GM12878 (cell line): ENCODE measurements around the gene LDLRAD4. TPM values are rescaled to one million over a fixed set of nuclear protein-coding genes. Genes with fewer than 3 reads are reported as not detected.

ENCODE experiments used
- ATAC-seq: fragments of 200-7000 bp; cut with Tn5 transposase; 3 replicates; pipeline ENCODE4 v1.9.1; 2020; ENCODE audit warnings: mild to moderate bottlenecking, moderate library complexity
- BruUV-seq: library from RNA; stranded (reverse); fragments of 400-500 nt; replicated peaks from 2 replicates; lab custom pipeline; 2021; lab: Mats Ljungman, UMichigan
- CTCF ChIA-PET: fragments of 300-600 bp; sonication (Branson Sonifier 250); formaldehyde crosslinking; extraction: SDS; loops from one replicate; lab custom pipeline; 2021; ENCODE audit warnings: inconsistent platforms; lab: Yijun Ruan, JAX
- POLR2A ChIA-PET: fragments of 350-600 bp; formaldehyde crosslinking; extraction: SDS; loops from one replicate; lab custom pipeline; 2021; ENCODE audit warnings: inconsistent platforms; lab: Charles Lee
- RAD21 ChIA-PET: fragments of 300-600 bp; sonication (Branson Sonifier 250); formaldehyde crosslinking; loops from one replicate; lab custom pipeline; 2023; ENCODE audit warnings: antibody characterized with exemption; ENCODE audit not compliant: unreplicated experiment; lab: Charles Lee
- SMC1A ChIA-PET: fragments of 300-600 bp; sonication (Branson Sonifier 250); formaldehyde crosslinking; loops from one replicate; lab custom pipeline; 2023; ENCODE audit not compliant: unreplicated experiment, uncharacterized antibody; lab: Charles Lee
- DNase-seq: peaks from one replicate; pipeline ENCODE4 v3.0.0-alpha.2; 2011; ENCODE audit warnings: low read depth, low spot score
- FAIRE-seq: peaks from 3 replicates; lab custom pipeline; 2011; peaks lifted over from hg19 to GRCh38; lab: Jason Lieb, UNC
- H2AFZ ChIP-seq: 2 replicates; pipeline ENCODE4 v1.6.0; 2011; ENCODE audit warnings: low read depth, low read length, control low read depth; ENCODE audit not compliant: control insufficient read depth
- H3K27ac ChIP-seq: 2 replicates; pipeline ENCODE4 v1.5.1; 2011; ENCODE audit warnings: control low read depth; ENCODE audit not compliant: control insufficient read depth, insufficient read depth
- H3K27me3 ChIP-seq, 2 experiments: replicated peaks in 1 of 2; 2 replicates each; pipeline versions ENCODE4 v1.6.0 to v1.6.1; 2011; ENCODE audit warnings: low read length in 1 of 2; ENCODE audit not compliant: control insufficient read depth in 2 of 2, insufficient read depth in 2 of 2
- H3K36me3 ChIP-seq, 2 experiments: 2 replicates each; pipeline ENCODE4 v1.5.1; 2011; ENCODE audit warnings: low read length in 1 of 2; ENCODE audit not compliant: control insufficient read depth in 2 of 2, insufficient read depth in 2 of 2
- H3K4me1 ChIP-seq: 2 replicates; pipeline ENCODE4 v1.6.1; 2011; ENCODE audit warnings: mild to moderate bottlenecking, low read length, moderate library complexity, mixed read lengths; ENCODE audit not compliant: control insufficient read depth, insufficient read depth
- H3K4me2 ChIP-seq: 2 replicates; pipeline ENCODE4 v1.6.0; 2011; ENCODE audit warnings: control low read depth; ENCODE audit not compliant: control insufficient read depth, insufficient read depth
- H3K4me3 ChIP-seq: fragments of 200-600 bp; sonication (generic); 2 replicates; pipeline ENCODE4 v1.5.1; 2016
- H3K79me2 ChIP-seq: 2 replicates; pipeline ENCODE4 v1.6.0; 2011; ENCODE audit warnings: low read length; ENCODE audit not compliant: control insufficient read depth, insufficient read depth
- H3K9ac ChIP-seq: 2 replicates; pipeline ENCODE4 v1.8.0; 2011; ENCODE audit warnings: low read length, control low read depth, mixed read lengths; ENCODE audit not compliant: control insufficient read depth, insufficient read depth
- H3K9me3 ChIP-seq: replicated peaks from 3 replicates; pipeline ENCODE4 v1.5.1; 2011; ENCODE audit warnings: mild to moderate bottlenecking, low read length; ENCODE audit not compliant: control insufficient read depth, insufficient read depth
- H4K20me1 ChIP-seq: 2 replicates; pipeline ENCODE4 v1.6.0; 2011; ENCODE audit not compliant: control insufficient read depth, insufficient read depth
- ATF7 ChIP-seq: fragments of 450-650 bp; IDR thresholded peaks from 2 replicates; pipeline ENCODE4 v1.6.1; 2016; ENCODE audit warnings: low read depth, mild to moderate bottlenecking
- BACH1 ChIP-seq: fragments of 450-650 bp; IDR thresholded peaks from 2 replicates; pipeline ENCODE4 v1.6.1; 2017; ENCODE audit warnings: mild to moderate bottlenecking, borderline replicate concordance
- ESRRA ChIP-seq: IDR thresholded peaks from 2 replicates; pipeline ENCODE4 v1.6.1; 2012; ENCODE audit warnings: mild to moderate bottlenecking, low read length, improper control_type of control experiment
- KDM1A ChIP-seq: fragments of 200-600 bp; sonication (generic); IDR thresholded peaks from 2 replicates; pipeline ENCODE4 v1.6.1; 2016; ENCODE audit warnings: borderline replicate concordance
- MEF2A ChIP-seq: IDR thresholded peaks from 2 replicates; pipeline ENCODE4 v1.6.1; 2011; ENCODE audit warnings: low read depth, mild to moderate bottlenecking, low read length, moderate library complexity; ENCODE audit not compliant: insufficient read depth
- MYC ChIP-seq: IDR thresholded peaks from 2 replicates; pipeline ENCODE4 v1.6.1; 2011; ENCODE audit warnings: mild to moderate bottlenecking, low read length, moderate library complexity, inconsistent platforms; ENCODE audit not compliant: insufficient read depth, insufficient replicate concordance, insufficient read length, severe bottlenecking
- NBN ChIP-seq: fragments of 450-650 bp; IDR thresholded peaks from 2 replicates; pipeline ENCODE4 v1.6.1; 2016
- PAX8 ChIP-seq: fragments of 450-650 bp; IDR thresholded peaks from 2 replicates; pipeline ENCODE4 v1.6.1; 2017; ENCODE audit warnings: mild to moderate bottlenecking, moderate library complexity
- POLR2AphosphoS2 ChIP-seq: IDR thresholded peaks from 2 replicates; pipeline ENCODE4 v1.6.1; 2011; ENCODE audit warnings: low read depth, mild to moderate bottlenecking, low read length, improper control_type of control experiment, moderate library complexity
- RUNX3 ChIP-seq: IDR thresholded peaks from 2 replicates; pipeline ENCODE4 v1.6.1; 2012; ENCODE audit warnings: low read length, inconsistent platforms
- STAT3 ChIP-seq: IDR thresholded peaks from 2 replicates; pipeline ENCODE4 v1.6.1; 2011; ENCODE audit warnings: low read depth, low read length, improper control_type of control experiment
- TCF7 ChIP-seq: IDR thresholded peaks from 2 replicates; pipeline ENCODE4 v1.6.1; 2014; ENCODE audit warnings: antibody characterized with exemption, borderline replicate concordance
- WGBS: methylation state at CpG from one replicate; pipeline ENCODE4 v1.1.6; 2016; ENCODE audit warnings: low lambda C conversion rate; ENCODE audit not compliant: insufficient replicate concordance, insufficient coverage; ENCODE audit errors: missing lambda C conversion rate; 5-methylcytosine and 5-hydroxymethylcytosine counted together
- in situ Hi-C: fragments of 300-500 bp; cut with MboI; formaldehyde crosslinking; loops from 9 replicates; pipeline ENCODE4 v1.14.3; 2018; ENCODE audit warnings: mixed read lengths
- intact Hi-C: fragments of 100-400 bp; cut with micrococcal nuclease; formaldehyde crosslinking; loops from one replicate; pipeline ENCODE4 v1.14.2; 2022; ENCODE audit not compliant: unreplicated experiment
- polyA plus RNA-seq, 11 experiments: library from polyadenylated mRNA; depleted of rRNA in 4 of 11; unstranded in 6 of 11; stranded (reverse) in 5 of 11; fragments of >200 nt; fragmentation: Nextera tagmentation in 4 of 11; fragmentation: Illumina TruSeq in 1 of 11; extraction: Ambion mirVana in 4 of 11; extraction: Trizol in 1 of 11; gene quantifications; 1 replicate in 1 of 11; 2 replicates in 10 of 11; pipeline versions ENCODE4 v1.2.1 to v1.2.3, GENCODE V29; 2011 to 2016; ENCODE audit warnings: inconsistent platforms in 2 of 11, missing spikeins in 2 of 11, low read depth in 1 of 11
- total RNA-seq, 4 experiments: library from RNA; depleted of rRNA in 3 of 4; stranded (reverse); fragments of >200 nt in 3 of 4; fragmentation: Illumina TruSeq in 1 of 4; extraction: Trizol in 1 of 4; gene quantifications; 2 replicates each; pipeline versions ENCODE4 v1.2.1 to v1.2.3, GENCODE V29; 2013 to 2021
- TF ChIP-seq, protein P1 (sequence below): IDR thresholded peaks from 2 replicates; pipeline ENCODE4 v1.6.1; 2012; ENCODE audit warnings: low read depth, low read length, improper control_type of control experiment
- TF ChIP-seq, protein P2 (sequence below): IDR thresholded peaks from 2 replicates; pipeline ENCODE4 v1.6.1; 2011; ENCODE audit warnings: borderline replicate concordance, low read depth, mild to moderate bottlenecking, moderate library complexity, low read length; ENCODE audit not compliant: insufficient read depth, poor library complexity, severe bottlenecking
- TF ChIP-seq, protein P3 (sequence below): IDR thresholded peaks from 2 replicates; pipeline ENCODE4 v1.6.1; 2012; ENCODE audit warnings: improper control_type of control experiment, low read depth, low read length; ENCODE audit not compliant: insufficient replicate concordance

Gene LDLRAD4
- total and polyA plus RNA-seq, 10 of the 15 experiments (the other 5 are each of a cell fraction or from before 2014, with no cell fraction given), result 2.7 to 16.8 (median 11.2) TPM

DNA sequence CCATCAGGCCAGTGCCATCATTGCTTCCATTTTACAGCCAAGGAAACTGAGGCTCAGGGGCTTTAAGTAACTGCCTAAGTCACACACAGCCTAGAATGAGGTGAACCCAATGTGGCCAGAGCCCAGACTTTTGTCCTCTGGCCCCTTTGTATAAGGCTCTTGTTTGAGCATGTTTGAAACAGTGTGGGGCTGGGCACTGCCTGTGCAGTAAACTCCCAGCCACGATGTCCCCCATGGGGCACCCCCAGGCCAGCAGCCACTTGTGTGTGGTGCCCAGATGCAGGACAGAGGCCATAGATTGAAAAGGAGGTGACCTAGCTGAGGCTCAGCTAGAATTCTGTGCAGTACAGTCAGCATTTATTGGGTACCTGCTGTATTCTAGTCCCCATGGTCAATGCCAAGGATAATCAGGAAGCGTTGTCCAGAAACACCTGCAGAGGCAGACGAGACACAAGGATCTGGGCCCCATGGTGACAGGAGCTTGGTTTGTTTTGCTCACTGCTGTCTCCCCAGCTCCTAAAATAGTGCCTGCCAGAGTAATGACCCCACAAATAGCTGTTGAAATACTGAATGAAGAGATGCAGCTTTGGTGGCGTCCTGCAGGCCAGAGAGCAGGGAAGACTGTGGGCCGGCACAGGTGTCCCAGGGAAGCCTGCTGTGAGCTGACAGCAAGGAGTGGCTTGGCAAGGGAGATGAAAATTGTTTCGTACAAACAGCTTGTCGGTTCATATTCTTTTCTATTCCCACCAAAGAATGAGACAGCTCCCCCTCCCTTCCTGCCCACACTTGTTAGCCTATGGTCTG, 160.7 kb downstream of the LDLRAD4 start:
- BruUV-seq, result no TSS peak
- Histone ChIP-seq H3K4me1 (peaks cover 27% of the 10 kb centered on the region), H3K36me3 (no peaks in the 10 kb centered on the region), H3K79me2 (no peaks in the 10 kb centered on the region), H2AFZ (no peak overlapping the region), H3K27me3 (no peaks in the 10 kb centered on the region; a peak in 1 of 4 replicates), H3K27ac (no peak overlapping the region), H3K9me3 (no peaks in the 10 kb centered on the region), H4K20me1 (no peaks in the 10 kb centered on the region), H3K4me2 (no peak overlapping the region), H3K4me3 (no peak overlapping the region), H3K9ac (no peak overlapping the region)
- no peak for DNase-seq
- in situ Hi-C loops, result no loop called here
- FAIRE-seq, result no peak
- ChIA-PET RAD21 (interaction anchor here (1.1 kb wide), 1 partner anchor 163 kb away, joined by 3 read pairs; no protein-coding TSS in a partner anchor), CTCF (no interaction called here), POLR2A (no interaction called here), SMC1A (interaction anchor here (0.9 to 1.4 kb wide), 2 partner anchors 29 to 272 kb away, joined by 3 read pairs; no protein-coding TSS in a partner anchor)
- TF ChIP-seq ATF7, result no peak
- no peak for TF ChIP-seq NBN
- no peak for TF ChIP-seq KDM1A
- TF ChIP-seq, protein P1, sequence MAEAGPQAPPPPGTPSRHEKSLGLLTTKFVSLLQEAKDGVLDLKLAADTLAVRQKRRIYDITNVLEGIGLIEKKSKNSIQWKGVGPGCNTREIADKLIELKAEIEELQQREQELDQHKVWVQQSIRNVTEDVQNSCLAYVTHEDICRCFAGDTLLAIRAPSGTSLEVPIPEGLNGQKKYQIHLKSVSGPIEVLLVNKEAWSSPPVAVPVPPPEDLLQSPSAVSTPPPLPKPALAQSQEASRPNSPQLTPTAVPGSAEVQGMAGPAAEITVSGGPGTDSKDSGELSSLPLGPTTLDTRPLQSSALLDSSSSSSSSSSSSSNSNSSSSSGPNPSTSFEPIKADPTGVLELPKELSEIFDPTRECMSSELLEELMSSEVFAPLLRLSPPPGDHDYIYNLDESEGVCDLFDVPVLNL, result no peak
- no peak for TF ChIP-seq POLR2AphosphoS2
- TF ChIP-seq MEF2A, result no peak
- TF ChIP-seq, protein P2, sequence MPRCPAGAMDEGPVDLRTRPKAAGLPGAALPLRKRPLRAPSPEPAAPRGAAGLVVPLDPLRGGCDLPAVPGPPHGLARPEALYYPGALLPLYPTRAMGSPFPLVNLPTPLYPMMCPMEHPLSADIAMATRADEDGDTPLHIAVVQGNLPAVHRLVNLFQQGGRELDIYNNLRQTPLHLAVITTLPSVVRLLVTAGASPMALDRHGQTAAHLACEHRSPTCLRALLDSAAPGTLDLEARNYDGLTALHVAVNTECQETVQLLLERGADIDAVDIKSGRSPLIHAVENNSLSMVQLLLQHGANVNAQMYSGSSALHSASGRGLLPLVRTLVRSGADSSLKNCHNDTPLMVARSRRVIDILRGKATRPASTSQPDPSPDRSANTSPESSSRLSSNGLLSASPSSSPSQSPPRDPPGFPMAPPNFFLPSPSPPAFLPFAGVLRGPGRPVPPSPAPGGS, result no peak
- no peak for TF ChIP-seq MYC
- no peak for TF ChIP-seq RUNX3
- TF ChIP-seq, protein P3, sequence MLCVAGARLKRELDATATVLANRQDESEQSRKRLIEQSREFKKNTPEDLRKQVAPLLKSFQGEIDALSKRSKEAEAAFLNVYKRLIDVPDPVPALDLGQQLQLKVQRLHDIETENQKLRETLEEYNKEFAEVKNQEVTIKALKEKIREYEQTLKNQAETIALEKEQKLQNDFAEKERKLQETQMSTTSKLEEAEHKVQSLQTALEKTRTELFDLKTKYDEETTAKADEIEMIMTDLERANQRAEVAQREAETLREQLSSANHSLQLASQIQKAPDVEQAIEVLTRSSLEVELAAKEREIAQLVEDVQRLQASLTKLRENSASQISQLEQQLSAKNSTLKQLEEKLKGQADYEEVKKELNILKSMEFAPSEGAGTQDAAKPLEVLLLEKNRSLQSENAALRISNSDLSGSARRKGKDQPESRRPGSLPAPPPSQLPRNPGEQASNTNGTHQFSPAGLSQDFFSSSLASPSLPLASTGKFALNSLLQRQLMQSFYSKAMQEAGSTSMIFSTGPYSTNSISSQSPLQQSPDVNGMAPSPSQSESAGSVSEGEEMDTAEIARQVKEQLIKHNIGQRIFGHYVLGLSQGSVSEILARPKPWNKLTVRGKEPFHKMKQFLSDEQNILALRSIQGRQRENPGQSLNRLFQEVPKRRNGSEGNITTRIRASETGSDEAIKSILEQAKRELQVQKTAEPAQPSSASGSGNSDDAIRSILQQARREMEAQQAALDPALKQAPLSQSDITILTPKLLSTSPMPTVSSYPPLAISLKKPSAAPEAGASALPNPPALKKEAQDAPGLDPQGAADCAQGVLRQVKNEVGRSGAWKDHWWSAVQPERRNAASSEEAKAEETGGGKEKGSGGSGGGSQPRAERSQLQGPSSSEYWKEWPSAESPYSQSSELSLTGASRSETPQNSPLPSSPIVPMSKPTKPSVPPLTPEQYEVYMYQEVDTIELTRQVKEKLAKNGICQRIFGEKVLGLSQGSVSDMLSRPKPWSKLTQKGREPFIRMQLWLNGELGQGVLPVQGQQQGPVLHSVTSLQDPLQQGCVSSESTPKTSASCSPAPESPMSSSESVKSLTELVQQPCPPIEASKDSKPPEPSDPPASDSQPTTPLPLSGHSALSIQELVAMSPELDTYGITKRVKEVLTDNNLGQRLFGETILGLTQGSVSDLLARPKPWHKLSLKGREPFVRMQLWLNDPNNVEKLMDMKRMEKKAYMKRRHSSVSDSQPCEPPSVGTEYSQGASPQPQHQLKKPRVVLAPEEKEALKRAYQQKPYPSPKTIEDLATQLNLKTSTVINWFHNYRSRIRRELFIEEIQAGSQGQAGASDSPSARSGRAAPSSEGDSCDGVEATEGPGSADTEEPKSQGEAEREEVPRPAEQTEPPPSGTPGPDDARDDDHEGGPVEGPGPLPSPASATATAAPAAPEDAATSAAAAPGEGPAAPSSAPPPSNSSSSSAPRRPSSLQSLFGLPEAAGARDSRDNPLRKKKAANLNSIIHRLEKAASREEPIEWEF, result no peak
- TF ChIP-seq STAT3, result no peak
- no peak for TF ChIP-seq PAX8
- no peak for TF ChIP-seq ESRRA
- TF ChIP-seq BACH1, result no peak
- TF ChIP-seq TCF7, result no peak
- no peak for ATAC-seq
- intact Hi-C loops, result loop anchor here (5.0 kb wide), 1 partner anchor 102 kb away; no protein-coding TSS in a partner anchor
- WGBS, result 53% methylated on average over 7 of the region's 7 CpGs
